Measurements from ENCODE around the gene GATA3. TPM values are rescaled to one million over a fixed set of nuclear protein-coding genes. Genes with fewer than 3 reads are reported as not detected.

The GATA3 gene
- total RNA-seq, 4 donors from 2014 or later = 0.80 to 5.8 (median 1.4) TPM; not detected in 1

DNA sequence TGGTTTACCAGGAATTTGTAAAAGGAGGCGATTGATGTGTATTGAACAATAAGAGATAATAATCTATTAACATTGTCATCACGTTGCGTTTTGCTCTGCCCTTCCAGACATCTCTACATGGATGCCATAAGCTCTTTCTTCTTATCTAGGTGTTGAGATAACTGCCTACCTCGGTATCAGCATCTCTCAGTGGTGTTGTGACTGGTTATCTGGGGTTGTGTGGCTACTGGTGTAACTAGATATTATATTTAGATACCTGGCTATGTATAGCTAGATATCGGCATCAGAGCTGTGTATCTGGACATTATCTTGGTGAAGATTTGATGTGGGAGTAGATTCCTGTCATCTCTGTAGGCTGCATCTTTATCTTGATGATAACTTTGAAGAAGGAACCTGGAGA is 17.2 kb downstream of the GATA3 start:
- Histone ChIP-seq H3K27me3 (no peaks in the 10 kb centered on the region), H3K4me3 (no peak overlapping the region), H3K27ac (no peak overlapping the region), H3K36me3 (no peaks in the 10 kb centered on the region), H3K4me1 (no peaks in the 10 kb centered on the region), H3K9me3 (no peaks in the 10 kb centered on the region)
- DNase-seq = no peak
- TF ChIP-seq, protein P1, sequence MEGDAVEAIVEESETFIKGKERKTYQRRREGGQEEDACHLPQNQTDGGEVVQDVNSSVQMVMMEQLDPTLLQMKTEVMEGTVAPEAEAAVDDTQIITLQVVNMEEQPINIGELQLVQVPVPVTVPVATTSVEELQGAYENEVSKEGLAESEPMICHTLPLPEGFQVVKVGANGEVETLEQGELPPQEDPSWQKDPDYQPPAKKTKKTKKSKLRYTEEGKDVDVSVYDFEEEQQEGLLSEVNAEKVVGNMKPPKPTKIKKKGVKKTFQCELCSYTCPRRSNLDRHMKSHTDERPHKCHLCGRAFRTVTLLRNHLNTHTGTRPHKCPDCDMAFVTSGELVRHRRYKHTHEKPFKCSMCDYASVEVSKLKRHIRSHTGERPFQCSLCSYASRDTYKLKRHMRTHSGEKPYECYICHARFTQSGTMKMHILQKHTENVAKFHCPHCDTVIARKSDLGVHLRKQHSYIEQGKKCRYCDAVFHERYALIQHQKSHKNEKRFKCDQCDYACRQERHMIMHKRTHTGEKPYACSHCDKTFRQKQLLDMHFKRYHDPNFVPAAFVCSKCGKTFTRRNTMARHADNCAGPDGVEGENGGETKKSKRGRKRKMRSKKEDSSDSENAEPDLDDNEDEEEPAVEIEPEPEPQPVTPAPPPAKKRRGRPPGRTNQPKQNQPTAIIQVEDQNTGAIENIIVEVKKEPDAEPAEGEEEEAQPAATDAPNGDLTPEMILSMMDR (IDR thresholded peaks at IDR 0.05) = no peak
- TF ChIP-seq POLR2A (IDR thresholded peaks at IDR 0.05) = no peak

DNA sequence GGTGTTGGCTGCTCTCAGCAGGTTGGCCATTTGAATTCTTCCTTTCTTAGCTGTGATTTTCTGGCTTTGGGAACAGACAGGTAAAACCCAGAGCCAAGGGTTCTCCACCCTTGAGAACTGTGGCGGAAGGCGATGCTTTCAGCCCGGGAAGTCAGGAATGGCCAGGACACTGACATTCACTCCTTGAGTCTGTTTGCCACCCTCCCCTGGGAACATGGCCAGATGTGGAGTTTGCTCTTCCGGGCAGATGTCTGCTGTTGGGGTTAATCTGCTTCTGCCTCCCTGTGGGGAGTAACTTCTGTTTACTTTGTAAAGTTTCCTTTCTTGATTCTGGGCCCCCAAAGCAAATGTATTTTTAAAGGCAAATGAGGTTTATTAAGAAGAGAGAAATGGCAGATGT is 17.7 kb downstream of the GATA3 start:
- Histone ChIP-seq H3K9me3 (no peaks in the 10 kb centered on the region), H3K27ac (no peak overlapping the region), H3K4me3 (no peak overlapping the region), H3K27me3 (no peaks in the 10 kb centered on the region), H3K4me1 (no peaks in the 10 kb centered on the region), H3K36me3 (no peaks in the 10 kb centered on the region)
- TF ChIP-seq POLR2A (IDR thresholded peaks at IDR 0.05) = no peak
- TF ChIP-seq, protein P1 (IDR thresholded peaks at IDR 0.05) = no peak
- DNase-seq = no peak

DNA sequence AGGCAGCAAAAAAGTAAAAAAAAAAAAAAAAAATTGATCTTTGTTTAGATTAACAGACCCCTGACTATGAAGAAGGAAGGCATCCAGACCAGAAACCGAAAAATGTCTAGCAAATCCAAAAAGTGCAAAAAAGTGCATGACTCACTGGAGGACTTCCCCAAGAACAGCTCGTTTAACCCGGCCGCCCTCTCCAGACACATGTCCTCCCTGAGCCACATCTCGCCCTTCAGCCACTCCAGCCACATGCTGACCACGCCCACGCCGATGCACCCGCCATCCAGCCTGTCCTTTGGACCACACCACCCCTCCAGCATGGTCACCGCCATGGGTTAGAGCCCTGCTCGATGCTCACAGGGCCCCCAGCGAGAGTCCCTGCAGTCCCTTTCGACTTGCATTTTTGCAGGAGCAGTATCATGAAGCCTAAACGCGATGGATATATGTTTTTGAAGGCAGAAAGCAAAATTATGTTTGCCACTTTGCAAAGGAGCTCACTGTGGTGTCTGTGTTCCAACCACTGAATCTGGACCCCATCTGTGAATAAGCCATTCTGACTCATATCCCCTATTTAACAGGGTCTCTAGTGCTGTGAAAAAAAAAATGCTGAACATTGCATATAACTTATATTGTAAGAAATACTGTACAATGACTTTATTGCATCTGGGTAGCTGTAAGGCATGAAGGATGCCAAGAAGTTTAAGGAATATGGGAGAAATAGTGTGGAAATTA is 19.4 kb downstream of the GATA3 start:
- TF ChIP-seq, protein P1 (IDR thresholded peaks at IDR 0.05) = no peak
- no peak for TF ChIP-seq POLR2A (IDR thresholded peaks at IDR 0.05)
- no peaks in the 10 kb centered on the region for H3K27me3 ChIP-seq
- H3K4me1 ChIP-seq = no peaks in the 10 kb centered on the region
- no peak overlapping the region for H3K27ac ChIP-seq
- DNase-seq = no peak
- no peaks in the 10 kb centered on the region for H3K9me3 ChIP-seq
- no peak overlapping the region for H3K4me3 ChIP-seq
- H3K36me3 ChIP-seq = no peaks in the 10 kb centered on the region

DNA sequence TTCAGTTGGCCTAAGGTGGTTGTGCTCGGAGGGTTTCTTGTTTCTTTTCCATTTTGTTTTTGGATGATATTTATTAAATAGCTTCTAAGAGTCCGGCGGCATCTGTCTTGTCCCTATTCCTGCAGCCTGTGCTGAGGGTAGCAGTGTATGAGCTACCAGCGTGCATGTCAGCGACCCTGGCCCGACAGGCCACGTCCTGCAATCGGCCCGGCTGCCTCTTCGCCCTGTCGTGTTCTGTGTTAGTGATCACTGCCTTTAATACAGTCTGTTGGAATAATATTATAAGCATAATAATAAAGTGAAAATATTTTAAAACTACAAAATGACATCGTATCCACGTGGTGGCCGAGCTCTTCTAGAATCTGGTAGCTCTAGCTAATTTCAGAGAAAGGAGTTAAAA is 20.4 kb downstream of the GATA3 start:
- TF ChIP-seq, protein P1 (IDR thresholded peaks at IDR 0.05) = no peak
- TF ChIP-seq POLR2A (IDR thresholded peaks at IDR 0.05) = no peak
- no peak overlapping the region for H3K4me3 ChIP-seq
- no peak overlapping the region for H3K27ac ChIP-seq
- H3K4me1 ChIP-seq = no peaks in the 10 kb centered on the region
- no peak for DNase-seq
- no peaks in the 10 kb centered on the region for H3K27me3 ChIP-seq
- H3K36me3 ChIP-seq = no peaks in the 10 kb centered on the region
- no peaks in the 10 kb centered on the region for H3K9me3 ChIP-seq

DNA sequence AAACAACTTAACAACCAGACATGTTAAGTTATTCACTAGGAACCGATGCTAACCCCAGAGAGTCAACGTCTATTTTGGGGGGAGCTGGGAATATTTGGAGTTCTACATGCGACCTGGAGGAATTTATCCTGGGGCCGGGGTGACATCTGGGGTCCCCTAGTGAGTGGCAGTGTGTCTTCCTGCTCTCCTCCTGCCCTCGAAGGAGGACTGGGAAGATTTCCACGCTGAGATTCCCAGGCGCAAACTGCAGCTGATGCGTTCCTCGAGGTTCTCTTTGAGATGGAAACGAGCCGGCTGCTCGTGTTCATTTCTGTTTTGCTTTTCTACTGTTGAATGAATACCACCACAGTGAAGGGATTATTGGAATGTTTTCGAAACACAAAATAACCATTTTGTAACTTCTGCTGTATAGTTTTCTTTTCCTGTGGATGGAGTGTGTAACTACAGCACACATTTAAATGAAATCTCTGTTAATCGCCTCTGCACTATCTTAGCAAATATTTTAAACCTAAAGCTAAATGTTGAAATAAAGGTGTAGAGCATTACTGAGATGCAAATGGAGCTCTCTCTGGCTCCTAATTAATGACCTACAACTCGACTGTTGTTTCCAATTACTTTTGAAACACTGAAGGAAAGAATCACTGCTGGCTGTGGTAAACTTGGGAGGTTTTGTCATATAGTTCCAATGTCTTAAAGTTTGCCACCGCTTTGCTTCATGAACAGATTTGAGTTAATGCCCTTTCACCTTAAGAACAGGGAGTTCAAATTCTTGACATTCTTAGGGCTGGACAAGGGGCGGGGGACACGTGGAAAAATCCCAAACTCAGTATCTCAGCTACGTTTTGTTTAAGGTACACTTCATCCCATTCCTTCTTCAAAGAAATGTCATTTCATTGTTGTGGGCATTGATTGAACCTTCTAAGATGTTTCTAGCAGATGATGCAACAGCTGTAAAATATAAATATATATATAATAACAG is 21.1 kb downstream of the GATA3 start:
- TF ChIP-seq, protein P1 (IDR thresholded peaks at IDR 0.05) = no peak
- TF ChIP-seq POLR2A (IDR thresholded peaks at IDR 0.05) = no peak
- Histone ChIP-seq H3K9me3 (no peaks in the 10 kb centered on the region), H3K36me3 (no peaks in the 10 kb centered on the region), H3K4me1 (no peaks in the 10 kb centered on the region), H3K4me3 (no peak overlapping the region), H3K27me3 (no peaks in the 10 kb centered on the region), H3K27ac (no peak overlapping the region)
- no peak for DNase-seq
